Measurements from ENCODE around the gene HNRNPH1.
A peak's percentile ranks its signal among the peaks of the same experiment; 100 is the strongest.
"Not testable (repeated sequence)": the region's sequence is repeated elsewhere in the genome, so short reads cannot be mapped to it uniquely, and the experiment has no call there.

The HNRNPH1 gene
- long read RNA-seq, donor 1, full-length matches to known transcripts, result 54 of 142 reads
- long read RNA-seq, donor 1, partial matches to known transcripts, result 88 of 142 reads
- long read RNA-seq, donor 1, other reads (novel, unspliced or antisense), result 0 of 142 reads
- long read RNA-seq, donor 2, full-length matches to known transcripts, result 12 of 46 reads
- long read RNA-seq, donor 2, partial matches to known transcripts, result 34 of 46 reads
- long read RNA-seq, donor 2, other reads (novel, unspliced or antisense), result 0 of 46 reads
- long read RNA-seq, donor 3, full-length matches to known transcripts, result 38 of 78 reads
- long read RNA-seq, donor 3, partial matches to known transcripts, result 40 of 78 reads
- long read RNA-seq, donor 3, other reads (novel, unspliced or antisense), result 0 of 78 reads
- long read RNA-seq, donor 4, full-length matches to known transcripts, result 74 of 182 reads
- long read RNA-seq, donor 4, partial matches to known transcripts, result 103 of 182 reads
- long read RNA-seq, donor 4, other reads (novel, unspliced or antisense), result 5 of 182 reads
- long read RNA-seq, donor 5, full-length matches to known transcripts, result 35 of 326 reads
- long read RNA-seq, donor 5, partial matches to known transcripts, result 204 of 326 reads
- long read RNA-seq, donor 5, other reads (novel, unspliced or antisense), result 87 of 326 reads
- long read RNA-seq, donor 6, full-length matches to known transcripts, result 32 of 71 reads
- long read RNA-seq, donor 6, partial matches to known transcripts, result 39 of 71 reads
- long read RNA-seq, donor 6, other reads (novel, unspliced or antisense), result 0 of 71 reads
- long read RNA-seq, donor 7, full-length matches to known transcripts, result 43 of 199 reads
- long read RNA-seq, donor 7, partial matches to known transcripts, result 156 of 199 reads
- long read RNA-seq, donor 7, other reads (novel, unspliced or antisense), result 0 of 199 reads
- long read RNA-seq, donor 8, full-length matches to known transcripts, result 41 of 102 reads
- long read RNA-seq, donor 8, partial matches to known transcripts, result 61 of 102 reads
- long read RNA-seq, donor 8, other reads (novel, unspliced or antisense), result 0 of 102 reads

- DNase-seq, result peak; percentile 99
Measured at GRCh38 chr5:179623003-179623905, at the start of gene HNRNPH1. Gene HNRNPH1 (minus strand): TSS chr5:179623671. CDS start chr5:179623133, 538 bp downstream.

- DNase-seq, result no peak
Measured at GRCh38 chr5:179668391-179668790, 44.9 kb upstream of the HNRNPH1 start.

GRCh38 chr5:179661647-179662046 lies 38.2 kb upstream of the HNRNPH1 start:
- DNase-seq, result not testable (repeated sequence)

GRCh38 chr5:179658179-179658856 lies 34.8 kb upstream of the HNRNPH1 start:
- peak; percentile 54 for DNase-seq

GRCh38 chr5:179657302-179658178 lies 34.1 kb upstream of the HNRNPH1 start:
- not testable (repeated sequence) for DNase-seq

- not testable (repeated sequence) for DNase-seq
Measured at GRCh38 chr5:179653135-179653534, 29.7 kb upstream of the HNRNPH1 start.

- not testable (repeated sequence) for DNase-seq
Measured at GRCh38 chr5:179650245-179650644, 26.8 kb upstream of the HNRNPH1 start.

GRCh38 chr5:179649166-179649703 lies 25.8 kb upstream of the HNRNPH1 start:
- DNase-seq, result not testable (repeated sequence)

GRCh38 chr5:179648410-179648809 lies 24.9 kb upstream of the HNRNPH1 start:
- no peak for DNase-seq

- not testable (repeated sequence) for DNase-seq
Measured at GRCh38 chr5:179644766-179645165, 21.3 kb upstream of the HNRNPH1 start.

- DNase-seq, result not testable (repeated sequence)
Measured at GRCh38 chr5:179643141-179643920, 19.9 kb upstream of the HNRNPH1 start.

- not testable (repeated sequence) for DNase-seq
Measured at GRCh38 chr5:179642626-179643025, 19.2 kb upstream of the HNRNPH1 start.

- DNase-seq, result not testable (repeated sequence)
Measured at GRCh38 chr5:179641745-179642144, 18.3 kb upstream of the HNRNPH1 start.

- DNase-seq, result not testable (repeated sequence)
Measured at GRCh38 chr5:179639296-179639695, 15.8 kb upstream of the HNRNPH1 start.

GRCh38 chr5:179634370-179635172 lies 11.1 kb upstream of the HNRNPH1 start:
- DNase-seq, result not testable (repeated sequence)

- DNase-seq, result not testable (repeated sequence)
Measured at GRCh38 chr5:179633501-179634369, 10.3 kb upstream of the HNRNPH1 start.

- DNase-seq, result no peak
Measured at GRCh38 chr5:179624841-179625271, 1.4 kb upstream of the HNRNPH1 start.
